NCI-H226 (cell line): Measurements from ENCODE around the gene ARHGAP22.

Experiments
- DNase-seq: peaks from one replicate; pipeline ENCODE4 v3.0.0-alpha.2; 2015

The ARHGAP22 gene

GRCh38 chr10:48495282-48496045, 109.4 kb downstream of the ARHGAP22 start:
- no peak for DNase-seq

GRCh38 chr10:48494611-48495010, 110.3 kb downstream of the ARHGAP22 start:
- no peak for DNase-seq

GRCh38 chr10:48494073-48494472, 110.8 kb downstream of the ARHGAP22 start:
- no peak for DNase-seq

GRCh38 chr10:48493083-48493871, 111.6 kb downstream of the ARHGAP22 start:
- no peak for DNase-seq

GRCh38 chr10:48492201-48492600, 112.7 kb downstream of the ARHGAP22 start:
- no peak for DNase-seq

- DNase-seq: no peak
Observed at GRCh38 chr10:48491392-48492139, 113.3 kb downstream of the ARHGAP22 start.

GRCh38 chr10:48490946-48491345, 113.9 kb downstream of the ARHGAP22 start:
- DNase-seq: no peak

- no peak for DNase-seq
Observed at GRCh38 chr10:48490571-48490940, 114.3 kb downstream of the ARHGAP22 start.

GRCh38 chr10:48489099-48489498, 115.8 kb downstream of the ARHGAP22 start:
- DNase-seq: no peak

- no peak for DNase-seq
Observed at GRCh38 chr10:48487244-48487643, 117.6 kb downstream of the ARHGAP22 start.

GRCh38 chr10:48485711-48486110, 119.2 kb downstream of the ARHGAP22 start:
- DNase-seq: no peak

GRCh38 chr10:48484911-48485310, 120.0 kb downstream of the ARHGAP22 start:
- DNase-seq: no peak

- no peak for DNase-seq
Observed at GRCh38 chr10:48482207-48482606, 122.7 kb downstream of the ARHGAP22 start.

GRCh38 chr10:48481385-48481784, 123.5 kb downstream of the ARHGAP22 start:
- no peak for DNase-seq

GRCh38 chr10:48480397-48481374, 124.2 kb downstream of the ARHGAP22 start:
- no peak for DNase-seq

GRCh38 chr10:48478980-48479811, 125.7 kb downstream of the ARHGAP22 start:
- DNase-seq: no peak

- DNase-seq: no peak
Observed at GRCh38 chr10:48478469-48478868, 126.4 kb downstream of the ARHGAP22 start.

- no peak for DNase-seq
Observed at GRCh38 chr10:48477616-48478015, 127.3 kb downstream of the ARHGAP22 start.

GRCh38 chr10:48477141-48477540, 127.7 kb downstream of the ARHGAP22 start:
- DNase-seq: no peak

- no peak for DNase-seq
Observed at GRCh38 chr10:48476279-48476982, 128.4 kb downstream of the ARHGAP22 start.

- no peak for DNase-seq
Observed at GRCh38 chr10:48475943-48476278, 129.0 kb downstream of the ARHGAP22 start.
